GM12892 (cell line): Measurements from ENCODE around the gene BLNK.

Experiments
- DNase-seq: peaks from one replicate; pipeline ENCODE4 v3.0.0; 2011; ENCODE audit not compliant: insufficient read length
- FAIRE-seq: peaks from 2 replicates; lab custom pipeline; 2011; peaks lifted over from hg19 to GRCh38; lab: Jason Lieb, UNC
- POLR2A ChIP-seq: IDR thresholded peaks from 2 replicates; pipeline ENCODE4 v1.6.1; 2011; ENCODE audit warnings: low read depth, low read length, control low read depth
- POLR2AphosphoS5 ChIP-seq: IDR thresholded peaks from 2 replicates; pipeline ENCODE4 v1.6.1; 2011; ENCODE audit warnings: low read depth, low read length, control low read depth
- TAF1 ChIP-seq: IDR thresholded peaks from 2 replicates; pipeline ENCODE4 v1.6.1; 2011; ENCODE audit warnings: low read depth, mild to moderate bottlenecking, control low read depth, low read length, borderline replicate concordance

The BLNK gene

GRCh38 chr10:96153070-96153469, 118.3 kb downstream of the BLNK start:
- DNase-seq (no peak), FAIRE-seq (no peak)
- TF ChIP-seq TAF1 (no peak), POLR2AphosphoS5 (no peak), POLR2A (no peak)

GRCh38 chr10:96152437-96152836, 118.9 kb downstream of the BLNK start:
- FAIRE-seq (peak; percentile 42), DNase-seq (no peak)
- no peak for TF ChIP-seq POLR2A
